ENCODE data around the gene STX8.

Gene STX8

GRCh38 chr17:9232591-9233270 lies 342.9 kb downstream of the STX8 start:
- Histone ChIP-seq H3K27me3 (ENCODE audit: insufficient read depth, low read length, poor library complexity) (no peaks in the 10 kb centered on the region), H2AFZ (ENCODE audit: low read depth, low read length) (no peak overlapping the region), H3K36me3 (ENCODE audit: insufficient read depth, low read length) (no peaks in the 10 kb centered on the region), H3K27ac (ENCODE audit: low read length) (no peak overlapping the region), H3K9ac (ENCODE audit: low read depth, low read length) (no peak overlapping the region), H3K4me3 (ENCODE audit: low read depth in 1 of 2, low read length in 2 of 2) (no peak overlapping the region), H3K9me3 (ENCODE audit: insufficient read depth, low read length, severe bottlenecking) (no peaks in the 10 kb centered on the region), H3K79me2 (ENCODE audit: insufficient read depth, low read length) (no peaks in the 10 kb centered on the region), H4K20me1 (ENCODE audit: insufficient read depth, low read length) (no peaks in the 10 kb centered on the region), H3K4me1 (ENCODE audit: insufficient read depth, low read length) (no peaks in the 10 kb centered on the region), H3K4me2 (ENCODE audit: insufficient read depth, low read length) (no peak overlapping the region)
- ATAC-seq (ENCODE audit: insufficient read depth, low read depth) = no peak
- TF ChIP-seq EZH2 (IDR thresholded peaks at IDR 0.05; ENCODE audit: borderline replicate concordance, low read depth, low read length, severe bottlenecking) (no peak), CTCF (IDR thresholded peaks at IDR 0.05; ENCODE audit: borderline replicate concordance, extremely low read depth, low read length, poor library complexity, severe bottlenecking) (no peak)
- DNase-seq = no peak

- no peak overlapping the region for H3K27ac ChIP-seq (ENCODE audit: low read length)
- no peaks in the 10 kb centered on the region for H3K9me3 ChIP-seq (ENCODE audit: insufficient read depth, low read length, severe bottlenecking)
- no peak for DNase-seq
- no peak overlapping the region for H3K4me2 ChIP-seq (ENCODE audit: insufficient read depth, low read length)
- H3K4me3 ChIP-seq (ENCODE audit: low read depth in 1 of 2, low read length in 2 of 2) = no peak overlapping the region
- no peaks in the 10 kb centered on the region; the same call in 1 of the 2 replicates for H4K20me1 ChIP-seq (ENCODE audit: insufficient read depth, low read length)
- no peak for ATAC-seq (ENCODE audit: insufficient read depth, low read depth)
- TF ChIP-seq CTCF (IDR thresholded peaks at IDR 0.05; ENCODE audit: borderline replicate concordance, extremely low read depth, low read length, poor library complexity, severe bottlenecking) (no peak), EZH2 (IDR thresholded peaks at IDR 0.05; ENCODE audit: borderline replicate concordance, low read depth, low read length, severe bottlenecking) (no peak)
- H2AFZ ChIP-seq (ENCODE audit: low read depth, low read length) = no peak overlapping the region
- H3K27me3 ChIP-seq (ENCODE audit: insufficient read depth, low read length, poor library complexity) = no peaks in the 10 kb centered on the region
- H3K9ac ChIP-seq (ENCODE audit: low read depth, low read length) = no peak overlapping the region
- no peaks in the 10 kb centered on the region for H3K4me1 ChIP-seq (ENCODE audit: insufficient read depth, low read length)
- H3K36me3 ChIP-seq (ENCODE audit: insufficient read depth, low read length) = no peaks in the 10 kb centered on the region; the same call in 1 of the 2 replicates
- no peaks in the 10 kb centered on the region for H3K79me2 ChIP-seq (ENCODE audit: insufficient read depth, low read length)
Measured at GRCh38 chr17:9232155-9232475, 343.5 kb downstream of the STX8 start.

GRCh38 chr17:9231449-9232154 lies 344.0 kb downstream of the STX8 start:
- no peak overlapping the region for H2AFZ ChIP-seq (ENCODE audit: low read depth, low read length)
- H3K9ac ChIP-seq (ENCODE audit: low read depth, low read length) = no peak overlapping the region
- no peaks in the 10 kb centered on the region for H3K27me3 ChIP-seq (ENCODE audit: insufficient read depth, low read length, poor library complexity)
- no peaks in the 10 kb centered on the region for H3K4me1 ChIP-seq (ENCODE audit: insufficient read depth, low read length)
- no peaks in the 10 kb centered on the region for H3K79me2 ChIP-seq (ENCODE audit: insufficient read depth, low read length)
- no peak overlapping the region for H3K4me3 ChIP-seq (ENCODE audit: low read depth in 1 of 2, low read length in 2 of 2)
- DNase-seq (no peak), ATAC-seq (ENCODE audit: insufficient read depth, low read depth) (no peak)
- TF ChIP-seq EZH2 (IDR thresholded peaks at IDR 0.05; ENCODE audit: borderline replicate concordance, low read depth, low read length, severe bottlenecking) (no peak), CTCF (IDR thresholded peaks at IDR 0.05; ENCODE audit: borderline replicate concordance, extremely low read depth, low read length, poor library complexity, severe bottlenecking) (no peak)
- H3K4me2 ChIP-seq (ENCODE audit: insufficient read depth, low read length) = no peak overlapping the region
- H3K9me3 ChIP-seq (ENCODE audit: insufficient read depth, low read length, severe bottlenecking) = no peaks in the 10 kb centered on the region
- no peak overlapping the region for H3K27ac ChIP-seq (ENCODE audit: low read length)
- H4K20me1 ChIP-seq (ENCODE audit: insufficient read depth, low read length) = no peaks in the 10 kb centered on the region; the same call in 1 of the 2 replicates
- no peaks in the 10 kb centered on the region; the same call in 1 of the 2 replicates for H3K36me3 ChIP-seq (ENCODE audit: insufficient read depth, low read length)

All from DND-41 (cell line).